Testis (tissue), 5 donors: ENCODE data around the gene CGB7. TPM values are rescaled to one million over a fixed set of nuclear protein-coding genes. Genes with fewer than 3 reads are reported as not detected.

Experiments
- DNase-seq: peaks from one replicate; pipeline ENCODE4 v3.0.0-alpha.2; 2019
- H3K27ac ChIP-seq, 2 donors: fragments of 200-600 bp; sonication (generic); one replicate each; pipeline ENCODE4 v1.5.1; 2019
- H3K27me3 ChIP-seq: fragments of 200-600 bp; sonication (generic); one replicate; pipeline ENCODE4 v1.5.1; 2019
- H3K36me3 ChIP-seq: fragments of 200-600 bp; sonication (generic); one replicate; pipeline ENCODE4 v1.5.1; 2017; ENCODE audit warnings: low read depth; ENCODE audit errors: missing control alignments
- H3K4me1 ChIP-seq: fragments of 200-600 bp; sonication (generic); one replicate; pipeline ENCODE4 v1.5.1; 2019
- H3K4me3 ChIP-seq, 2 donors: fragments of 200-600 bp; sonication (generic); one replicate each; pipeline ENCODE4 v1.5.1; 2017 to 2019
- H3K9me3 ChIP-seq: fragments of 200-600 bp; sonication (generic); one replicate; pipeline ENCODE4 v1.5.1; 2017
- CTCF ChIP-seq, 3 experiments: fragments of 450-650 bp in 2 of 3; fragments of 200-600 bp in 1 of 3; sonication (generic) in 1 of 3; IDR thresholded peaks; one replicate each; pipeline ENCODE4 v1.5.1; 2016 to 2019; ENCODE audit warnings: antibody characterized with exemption in 3 of 3, mild to moderate bottlenecking in 2 of 3, moderate library complexity in 1 of 3
- POLR2A ChIP-seq: fragments of 450-650 bp; IDR thresholded peaks from one replicate; pipeline ENCODE4 v1.6.1; 2017; ENCODE audit warnings: antibody characterized with exemption, mild to moderate bottlenecking, moderate library complexity
- WGBS, 2 donors: methylation state at CpG; one replicate each; pipeline ENCODE4 v1.1.5; 2018; 5-methylcytosine and 5-hydroxymethylcytosine counted together
- intact Hi-C: fragments of 100-400 bp; cut with DNase I; formaldehyde crosslinking; loops from one replicate; pipeline ENCODE4 v1.15.1; 2023; ENCODE audit warnings: low total_unique reads
- long read RNA-seq, 2 donors: transcript quantifications; one replicate each; lab custom pipeline, GENCODE V29; 2026
- polyA plus RNA-seq: library from polyadenylated mRNA; stranded (reverse); fragments of 350-450 nt; fragmentation: Illumina TruSeq; extraction: RNeasy Lipid Tissue Mini Kit (QIAGEN cat#74804); gene quantifications from one replicate; pipeline ENCODE4 v1.2.3, GENCODE V29; 2014; ENCODE audit warnings: low read depth, low replicate concordance; ENCODE audit not compliant: insufficient read depth
- total RNA-seq, 2 donors: library from RNA; depleted of rRNA; stranded (reverse); fragments of >200 nt; gene quantifications; one replicate each; pipeline ENCODE4 v1.2.3, GENCODE V29; 2016

CGB7 gene
- total RNA-seq = 1 to 10 TPM; 3.0 to 3.8 TPM
- 1.7 TPM for polyA plus RNA-seq
- long read RNA-seq, donor 1 = 0 reads
- long read RNA-seq, donor 2, partial matches to known transcripts = 0 of 2 reads
- long read RNA-seq, donor 2, other reads (novel, unspliced or antisense) = 0 of 2 reads

GRCh38 chr19:49057636-49058234, at the start of gene CGB7:
TSS of gene CGB7 (minus strand) at chr19:49057749. CDS start at chr19:49055375, 2,374 bp downstream.
- WGBS, 2 donors = 5 to 8% methylated on average over 23 to 38 of the region's 38 CpGs
- intact Hi-C loops = no loop called here
- no peaks in the 10 kb centered on the region for H3K9me3 ChIP-seq
- TF ChIP-seq POLR2A (no peak), CTCF (IDR thresholded peaks at IDR 0.05) (no peak)
- H3K36me3 ChIP-seq = no peaks in the 10 kb centered on the region
- H3K4me3 ChIP-seq = peak within 1 kb of the TSS; percentile 49 to 61
- peaks cover 14% of the 10 kb centered on the region for H3K4me1 ChIP-seq
- peak; percentile 70 for DNase-seq
- no peak within 1 kb of the TSS for H3K27ac ChIP-seq
- no peaks in the 10 kb centered on the region for H3K27me3 ChIP-seq

GRCh38 chr19:49106648-49107135, 49.1 kb upstream of the CGB7 start:
- H3K4me3 ChIP-seq = no peak overlapping the region
- intact Hi-C loops = no loop called here
- H3K27me3 ChIP-seq = no peaks in the 10 kb centered on the region
- peak; percentile 63 for DNase-seq
- TF ChIP-seq CTCF (IDR thresholded peaks at IDR 0.05) = peak; percentile 53 to 69 (median 67)
- TF ChIP-seq POLR2A = no peak
- no peak overlapping the region for H3K27ac ChIP-seq
- peaks cover 12% of the 10 kb centered on the region for H3K4me1 ChIP-seq
- 48 to 67% methylated on average over 12 of the region's 12 CpGs for WGBS, 2 donors
- H3K9me3 ChIP-seq = no peaks in the 10 kb centered on the region
- H3K36me3 ChIP-seq = no peaks in the 10 kb centered on the region

GRCh38 chr19:49104229-49104864, 46.8 kb upstream of the CGB7 start:
- WGBS, 2 donors = 78% methylated on average over 14 to 30 of the region's 30 CpGs
- Histone ChIP-seq H3K4me1 (peaks cover 3% of the 10 kb centered on the region), H3K9me3 (no peaks in the 10 kb centered on the region), H3K27me3 (no peaks in the 10 kb centered on the region), H3K36me3 (no peaks in the 10 kb centered on the region), H3K27ac (no peak overlapping the region), H3K4me3 (no peak overlapping the region)
- no peak for DNase-seq
- TF ChIP-seq CTCF (IDR thresholded peaks at IDR 0.05) (no peak), POLR2A (no peak)
- intact Hi-C loops = no loop called here

- H3K27me3 ChIP-seq = no peaks in the 10 kb centered on the region
- intact Hi-C loops = no loop called here
- TF ChIP-seq CTCF (IDR thresholded peaks at IDR 0.05) (no peak), POLR2A (no peak)
- no peaks in the 10 kb centered on the region for H3K36me3 ChIP-seq
- no peak for DNase-seq
- H3K4me3 ChIP-seq = no peak overlapping the region
- H3K27ac ChIP-seq = no peak overlapping the region
- WGBS, 2 donors = 77 to 90% methylated on average over 6 to 32 of the region's 33 CpGs
- no peaks in the 10 kb centered on the region for H3K9me3 ChIP-seq
- H3K4me1 ChIP-seq = peaks cover 3% of the 10 kb centered on the region
These were observed 46.0 kb upstream of the CGB7 start for GRCh38 chr19:49103331-49104085.
